WTC11 (cell line): ENCODE data around the gene GRAMD1A.

ENCODE experiments used
- ARID4B ChIP-seq: sonication (generic); formaldehyde crosslinking; IDR thresholded peaks from 2 replicates; pipeline ENCODE4 v1.8.0; 2023; ENCODE audit warnings: missing genetic modification reagents, mild to moderate bottlenecking, borderline replicate concordance
- CTCF ChIP-seq: fragments of 200-600 bp; IDR thresholded peaks from 2 replicates; pipeline ENCODE4 v1.8.0; 2022; ENCODE audit warnings: antibody characterized with exemption
- E2F1 ChIP-seq: sonication (generic); formaldehyde crosslinking; IDR thresholded peaks from 2 replicates; pipeline ENCODE4 v1.8.0; 2022; ENCODE audit warnings: mild to moderate bottlenecking, missing genetic modification reagents
- ERG ChIP-seq: fragments of 250-450 bp; sonication (Bioruptor Pico); IDR thresholded peaks from 2 replicates; pipeline ENCODE4 v1.8.0; 2021; ENCODE audit warnings: mild to moderate bottlenecking
- FOXJ3 ChIP-seq: sonication (generic); formaldehyde crosslinking; IDR thresholded peaks from 2 replicates; pipeline ENCODE4 v1.9.0; 2021; ENCODE audit warnings: missing genetic modification reagents, mild to moderate bottlenecking, borderline replicate concordance
- FOXP4 ChIP-seq: sonication (generic); formaldehyde crosslinking; IDR thresholded peaks from 2 replicates; pipeline ENCODE4 v1.8.0; 2022; ENCODE audit warnings: mild to moderate bottlenecking, missing genetic modification reagents
- KAT7 ChIP-seq: sonication (generic); formaldehyde crosslinking; IDR thresholded peaks from 2 replicates; pipeline ENCODE4 v1.8.1; 2023; ENCODE audit warnings: missing genetic modification reagents, mild to moderate bottlenecking, borderline replicate concordance
- SP1 ChIP-seq: sonication (generic); formaldehyde crosslinking; conservative IDR thresholded peaks from 2 replicates; pipeline ENCODE4 v1.8.1; 2022; ENCODE audit warnings: missing genetic modification reagents
- USF1 ChIP-seq: sonication (generic); formaldehyde crosslinking; IDR thresholded peaks from 2 replicates; pipeline ENCODE4 v1.8.0; 2022; ENCODE audit warnings: mild to moderate bottlenecking, missing genetic modification reagents
- USF2 ChIP-seq: sonication (generic); formaldehyde crosslinking; IDR thresholded peaks from 2 replicates; pipeline ENCODE4 v1.8.1; 2023; ENCODE audit warnings: mild to moderate bottlenecking, missing genetic modification reagents, moderate library complexity
- ZNF219 ChIP-seq: sonication (generic); formaldehyde crosslinking; IDR thresholded peaks from 2 replicates; pipeline ENCODE4 v1.8.0; 2023; ENCODE audit warnings: missing genetic modification reagents, mild to moderate bottlenecking, borderline replicate concordance

GRCh38 chr19:35030257-35031071 lies 30.3 kb downstream of the GRAMD1A start, which contains the start of gene SCN1B:
- TF ChIP-seq ERG (CRISPR knock-in tag) (no peak), KAT7 (CRISPR knock-in tag) (no peak), CTCF (no peak), ARID4B (CRISPR knock-in tag) (no peak), FOXJ3 (no peak), USF2 (CRISPR knock-in tag) (no peak), ZNF219 (CRISPR knock-in tag) (no peak), FOXP4 (CRISPR knock-in tag) (no peak), SP1 (CRISPR knock-in tag) (no peak), E2F1 (no peak), USF1 (CRISPR knock-in tag) (no peak)
